A673 (cell line): ENCODE data around the gene PDCD4. TPM values are rescaled to one million over a fixed set of nuclear protein-coding genes. Genes with fewer than 3 reads are reported as not detected.

ENCODE experiments used
- BruUV-seq: library from RNA; stranded (reverse); fragments of 400-500 nt; replicated peaks from 2 replicates; lab custom pipeline; 2021; lab: Mats Ljungman, UMichigan
- CTCF ChIA-PET: fragments of 300-600 bp; sonication (Branson Sonifier 250); formaldehyde crosslinking; loops from one replicate; lab custom pipeline; 2022; ENCODE audit warnings: antibody characterized with exemption; lab: Charles Lee
- POLR2A ChIA-PET: fragments of 300-600 bp; sonication (Branson Sonifier 250); formaldehyde crosslinking; loops from one replicate; lab custom pipeline; 2022; ENCODE audit warnings: antibody characterized with exemption; ENCODE audit not compliant: low non-redundant PET; lab: Charles Lee
- DNase-seq: peaks from one replicate; pipeline ENCODE4 v3.0.0-alpha.2; 2015; ENCODE audit warnings: low spot score
- H3K27ac ChIP-seq: fragments of 200-600 bp; sonication (generic); 2 replicates; pipeline ENCODE4 v1.5.1; 2016; ENCODE audit warnings: mixed run types, low read depth, mild to moderate bottlenecking, mixed read lengths, antibody characterized with exemption, low read length; ENCODE audit not compliant: poor library complexity, severe bottlenecking
- H3K27me3 ChIP-seq: fragments of 200-600 bp; sonication (generic); replicated peaks from 2 replicates; pipeline ENCODE4 v1.6.1; 2017; ENCODE audit warnings: mixed run types, low read depth, mild to moderate bottlenecking, mixed read lengths, antibody characterized with exemption, low read length; ENCODE audit not compliant: insufficient read depth, poor library complexity
- H3K36me3 ChIP-seq: fragments of 200-600 bp; sonication (generic); 2 replicates; pipeline ENCODE4 v1.6.1; 2016; ENCODE audit warnings: mixed run types, mild to moderate bottlenecking, mixed read lengths, antibody characterized with exemption, low read length; ENCODE audit not compliant: insufficient read depth, poor library complexity, severe bottlenecking
- H3K4me1 ChIP-seq: fragments of 200-600 bp; sonication (generic); 2 replicates; pipeline ENCODE4 v1.6.1; 2017; ENCODE audit warnings: mixed run types, mild to moderate bottlenecking, mixed read lengths, antibody characterized with exemption, low read length; ENCODE audit not compliant: insufficient read depth, poor library complexity, severe bottlenecking
- H3K4me3 ChIP-seq: fragments of 200-600 bp; sonication (generic); 2 replicates; pipeline ENCODE4 v1.5.1; 2016; ENCODE audit warnings: low read depth, mixed run types, mild to moderate bottlenecking, mixed read lengths, low read length; ENCODE audit not compliant: poor library complexity, severe bottlenecking
- H3K9me3 ChIP-seq: fragments of 200-600 bp; sonication (generic); 2 replicates; pipeline ENCODE4 v1.6.1; 2016; ENCODE audit warnings: mixed run types, low read depth, mild to moderate bottlenecking, mixed read lengths, antibody characterized with exemption, low read length; ENCODE audit not compliant: poor library complexity, severe bottlenecking
- CTCF ChIP-seq: fragments of 300-800, 200-600 bp; sonication (generic); conservative IDR thresholded peaks from 2 replicates; pipeline ENCODE4 v1.5.1; 2017; ENCODE audit warnings: low read depth, mild to moderate bottlenecking, antibody characterized with exemption, low read length, moderate library complexity, mixed read lengths
- EZH2 ChIP-seq: fragments of 200-600 bp; sonication (generic); IDR thresholded peaks from 2 replicates; pipeline ENCODE4 v1.6.1; 2017; ENCODE audit warnings: borderline replicate concordance, low read depth, mild to moderate bottlenecking, mixed read lengths, antibody characterized with exemption, low read length; ENCODE audit not compliant: poor library complexity, severe bottlenecking
- intact Hi-C: fragments of 100-400 bp; cut with micrococcal nuclease; formaldehyde crosslinking; loops from one replicate; pipeline ENCODE4 v1.10.0; 2022; ENCODE audit not compliant: unreplicated experiment
- total RNA-seq: library from RNA; stranded (reverse); gene quantifications from 2 replicates; pipeline ENCODE4 v1.2.3, GENCODE V29; 2021

PDCD4 gene
- total RNA-seq, 1 experiment from 2014 or later = 17.3 TPM

- Histone ChIP-seq H3K9me3 (no peaks in the 10 kb centered on the region), H3K4me1 (peaks cover 39% of the 10 kb centered on the region), H3K4me3 (peak overlapping the region; percentile 64), H3K27me3 (no peaks in the 10 kb centered on the region), H3K27ac (peak overlapping the region; percentile 94), H3K36me3 (no peaks in the 10 kb centered on the region)
- no peak for TF ChIP-seq EZH2
- TF ChIP-seq CTCF = no peak
- ChIA-PET CTCF (interaction anchor here (1.0 kb wide), 1 partner anchor 24 kb away, joined by 3 read pairs; no protein-coding TSS in a partner anchor), POLR2A (interaction anchor here (0.7 to 1.1 kb wide), 2 partner anchors 80 to 159 kb away, joined by 4 read pairs; no protein-coding TSS in a partner anchor)
- intact Hi-C loops = loop anchor here (5.0 to 10.0 kb wide), 2 partner anchors 46 to 613 kb away; partner anchors contain the start of genes PDCD4 and SMNDC1
- BruUV-seq = no TSS peak
- peak; percentile 95 for DNase-seq
These were observed 46.5 kb downstream of the PDCD4 start for GRCh38 chr10:110918269-110918642.

GRCh38 chr10:110918643-110919348 lies 47.1 kb downstream of the PDCD4 start, which contains the start of gene BBIP1:
TSS of gene BBIP1 (minus strand) at chr10:110919180. CDS start at chr10:110918157, 1,023 bp downstream.
- Histone ChIP-seq H3K4me3 (peak within 1 kb of the TSS; percentile 71), H3K27ac (peak within 1 kb of the TSS; percentile 94), H3K4me1 (peaks cover 44% of the 10 kb centered on the region), H3K36me3 (no peaks in the 10 kb centered on the region), H3K9me3 (no peaks in the 10 kb centered on the region), H3K27me3 (no peaks in the 10 kb centered on the region)
- TSS peak; percentile 51 for BruUV-seq
- ChIA-PET POLR2A (interaction anchor here (0.6 to 1.1 kb wide), 3 partner anchors 80 to 596 kb away, joined by 4 read pairs; no protein-coding TSS in a partner anchor), CTCF (interaction anchor here (0.6 to 1.0 kb wide), 3 partner anchors 25 to 1553 kb away, joined by 3 to 5 read pairs (median 4); no protein-coding TSS in a partner anchor)
- no peak for TF ChIP-seq EZH2
- no peak for TF ChIP-seq CTCF
- intact Hi-C loops = loop anchor here (5.0 to 10.0 kb wide), 2 partner anchors 46 to 614 kb away; partner anchors contain the start of genes PDCD4 and SMNDC1
- DNase-seq = peak; percentile 100

GRCh38 chr10:110919349-110919931 lies 47.7 kb downstream of the PDCD4 start, which contains the start of gene SHOC2:
TSS of gene SHOC2 (plus strand) at chr10:110919604. CDS start at chr10:110964359, 44,755 bp downstream.
- Histone ChIP-seq H3K27me3 (no peaks in the 10 kb centered on the region), H3K36me3 (no peaks in the 10 kb centered on the region), H3K27ac (peak within 1 kb of the TSS; percentile 94), H3K9me3 (no peaks in the 10 kb centered on the region), H3K4me3 (peak within 1 kb of the TSS; percentile 71), H3K4me1 (peaks cover 47% of the 10 kb centered on the region)
- ChIA-PET POLR2A (interaction anchor here (0.6 to 1.1 kb wide), 2 partner anchors 79 to 596 kb away, joined by 4 read pairs; no protein-coding TSS in a partner anchor), CTCF (interaction anchor here (0.6 to 0.7 kb wide), 2 partner anchors 1515 to 1553 kb away, joined by 4 to 5 read pairs; no protein-coding TSS in a partner anchor)
- intact Hi-C loops = loop anchor here (5.0 to 10.0 kb wide), 2 partner anchors 47 to 615 kb away; partner anchors contain the start of genes PDCD4 and SMNDC1
- no TSS peak for BruUV-seq
- peak; percentile 82 for DNase-seq
- TF ChIP-seq CTCF = 0 out of 2 replicates have a peak, but pooled peaks have one; percentile 20
- TF ChIP-seq EZH2 = no peak
